Subcutaneous abdominal adipose tissue (tissue), 5 donors: ENCODE data around the gene PGRMC2.

Experiments
- H3K27ac ChIP-seq: one replicate; pipeline ENCODE4 v1.7.0; 2013; ENCODE audit warnings: low read depth, mild to moderate bottlenecking, inconsistent platforms, low read length, moderate library complexity
- H3K27me3 ChIP-seq, 5 donors: one replicate each; pipeline ENCODE4 v1.7.0; 2013; ENCODE audit warnings: low read length in 5 of 5, inconsistent platforms in 1 of 5; ENCODE audit not compliant: control insufficient read depth in 5 of 5, insufficient read depth in 4 of 5
- H3K36me3 ChIP-seq, 5 donors: one replicate each; pipeline ENCODE4 v1.7.0; 2013; ENCODE audit warnings: low read length in 5 of 5; ENCODE audit not compliant: control insufficient read depth in 5 of 5, insufficient read depth in 5 of 5
- H3K4me1 ChIP-seq, 5 donors: one replicate each; pipeline ENCODE4 v1.7.0; 2013; ENCODE audit warnings: low read length in 5 of 5, mild to moderate bottlenecking in 3 of 5, moderate library complexity in 1 of 5; ENCODE audit not compliant: control insufficient read depth in 5 of 5, insufficient read depth in 5 of 5
- H3K4me3 ChIP-seq, 5 donors: one replicate each; pipeline ENCODE4 v1.7.0; 2013; ENCODE audit warnings: low read length in 5 of 5, low read depth in 1 of 5
- H3K9ac ChIP-seq, 5 donors: one replicate each; pipeline ENCODE4 v1.7.0; 2013; ENCODE audit warnings: low read length in 5 of 5, mild to moderate bottlenecking in 4 of 5, moderate library complexity in 3 of 5
- H3K9me3 ChIP-seq, 5 donors: one replicate each; pipeline ENCODE4 v1.7.0; 2013; ENCODE audit warnings: low read length in 5 of 5; ENCODE audit not compliant: control insufficient read depth in 5 of 5
- donor health status: healthy.
- donor health status: healthy.
- donor health status: healthy.
- donor health status: healthy.
- donor health status: healthy.

PGRMC2 gene

GRCh38 chr4:128287141-128287870 lies at the start of gene PGRMC2:
PGRMC2 (minus strand) TSS chr4:128287813; CDS start chr4:128287790, 23 bp downstream.
- peak within 1 kb of the TSS; percentile 91 for H3K27ac ChIP-seq
- H3K9ac ChIP-seq = peak within 1 kb of the TSS; percentile 42 to 96 (median 86)
- no peaks in the 10 kb centered on the region for H3K27me3 ChIP-seq
- H3K4me1 ChIP-seq = peaks cover 0 to 45% (median 40%) of the 10 kb centered on the region in 5 donors
- H3K9me3 ChIP-seq = no peaks in the 10 kb centered on the region
- no peaks in the 10 kb centered on the region for H3K36me3 ChIP-seq
- H3K4me3 ChIP-seq = peak within 1 kb of the TSS; percentile 76 to 91 (median 87)

GRCh38 chr4:128335541-128335940 lies 47.9 kb upstream of the PGRMC2 start:
- Histone ChIP-seq H3K36me3 (no peaks in the 10 kb centered on the region), H3K27me3 (no peaks in the 10 kb centered on the region), H3K9ac (no peak overlapping the region), H3K4me1 (peaks cover 0 to 9% (median 0%) of the 10 kb centered on the region in 5 donors), H3K4me3 (no peak overlapping the region), H3K27ac (no peak overlapping the region), H3K9me3 (no peaks in the 10 kb centered on the region)

GRCh38 chr4:128334256-128334655 lies 46.6 kb upstream of the PGRMC2 start:
- Histone ChIP-seq H3K4me1 (no peaks in the 10 kb centered on the region), H3K9ac (no peak overlapping the region), H3K27me3 (no peaks in the 10 kb centered on the region), H3K9me3 (no peaks in the 10 kb centered on the region), H3K4me3 (no peak overlapping the region), H3K27ac (no peak overlapping the region), H3K36me3 (no peaks in the 10 kb centered on the region)

- no peaks in the 10 kb centered on the region for H3K9me3 ChIP-seq
- no peak overlapping the region for H3K27ac ChIP-seq
- no peaks in the 10 kb centered on the region for H3K27me3 ChIP-seq
- no peak overlapping the region for H3K9ac ChIP-seq
- H3K4me1 ChIP-seq = no peaks in the 10 kb centered on the region
- no peak overlapping the region for H3K4me3 ChIP-seq
- H3K36me3 ChIP-seq = no peaks in the 10 kb centered on the region
These were observed 45.9 kb upstream of the PGRMC2 start for GRCh38 chr4:128333309-128334018.

GRCh38 chr4:128332081-128332480 lies 44.5 kb upstream of the PGRMC2 start:
- Histone ChIP-seq H3K4me3 (no peak overlapping the region), H3K27ac (no peak overlapping the region), H3K9ac (no peak overlapping the region), H3K27me3 (no peaks in the 10 kb centered on the region), H3K4me1 (no peaks in the 10 kb centered on the region), H3K9me3 (no peaks in the 10 kb centered on the region), H3K36me3 (no peaks in the 10 kb centered on the region)

GRCh38 chr4:128329638-128330037 lies 42.0 kb upstream of the PGRMC2 start:
- H3K9ac ChIP-seq = no peak overlapping the region

GRCh38 chr4:128328106-128328505 lies 40.5 kb upstream of the PGRMC2 start:
- Histone ChIP-seq H3K4me1 (no peaks in the 10 kb centered on the region), H3K9ac (no peak overlapping the region), H3K9me3 (no peaks in the 10 kb centered on the region), H3K36me3 (peaks cover 3 to 18% (median 6%) of the 10 kb centered on the region in 5 donors), H3K4me3 (no peak overlapping the region), H3K27ac (no peak overlapping the region), H3K27me3 (no peaks in the 10 kb centered on the region)

More at GRCh38 chr4:128329638-128330037, 42.0 kb upstream of the PGRMC2 start:
- Histone ChIP-seq H3K27me3 (no peaks in the 10 kb centered on the region), H3K4me3 (no peak overlapping the region), H3K36me3 (peaks cover 0 to 8% (median 0%) of the 10 kb centered on the region in 5 donors), H3K9me3 (no peaks in the 10 kb centered on the region), H3K27ac (no peak overlapping the region), H3K4me1 (no peaks in the 10 kb centered on the region)

GRCh38 chr4:128323401-128323800 lies 35.8 kb upstream of the PGRMC2 start:
- Histone ChIP-seq H3K4me3 (no peak overlapping the region), H3K9me3 (no peaks in the 10 kb centered on the region), H3K36me3 (peaks cover 6 to 18% (median 7%) of the 10 kb centered on the region in 5 donors), H3K9ac (no peak overlapping the region), H3K27me3 (no peaks in the 10 kb centered on the region), H3K4me1 (no peaks in the 10 kb centered on the region), H3K27ac (no peak overlapping the region)

GRCh38 chr4:128322986-128323385 lies 35.4 kb upstream of the PGRMC2 start:
- Histone ChIP-seq H3K4me3 (no peak overlapping the region), H3K9me3 (no peaks in the 10 kb centered on the region), H3K36me3 (peaks cover 6 to 18% (median 7%) of the 10 kb centered on the region in 5 donors), H3K27ac (no peak overlapping the region), H3K4me1 (no peaks in the 10 kb centered on the region), H3K9ac (no peak overlapping the region), H3K27me3 (no peaks in the 10 kb centered on the region)

GRCh38 chr4:128322311-128322710 lies 34.7 kb upstream of the PGRMC2 start:
- Histone ChIP-seq H3K27ac (no peak overlapping the region), H3K9me3 (no peaks in the 10 kb centered on the region), H3K4me3 (no peak overlapping the region)

More at GRCh38 chr4:128322311-128322710, 34.7 kb upstream of the PGRMC2 start:
- H3K36me3 ChIP-seq = peaks cover 6 to 18% (median 7%) of the 10 kb centered on the region in 5 donors
- no peak overlapping the region for H3K9ac ChIP-seq
- H3K4me1 ChIP-seq = no peaks in the 10 kb centered on the region
- no peaks in the 10 kb centered on the region for H3K27me3 ChIP-seq
